NCI-H2107 treated with DMSO at 0.1 percent for 48 hours (cell line): Measurements from ENCODE around the gene NF2.

Experiments used
- DNase-seq: peaks from one replicate; lab custom pipeline; 2025; ENCODE audit not compliant: unreplicated experiment; lab: John Stamatoyannopoulos, UW

The NF2 gene

GRCh38 chr22:29629903-29630516, 26.6 kb downstream of the NF2 start:
- DNase-seq, result no peak

GRCh38 chr22:29630987-29631386, 27.6 kb downstream of the NF2 start:
- DNase-seq, result no peak

DNA sequence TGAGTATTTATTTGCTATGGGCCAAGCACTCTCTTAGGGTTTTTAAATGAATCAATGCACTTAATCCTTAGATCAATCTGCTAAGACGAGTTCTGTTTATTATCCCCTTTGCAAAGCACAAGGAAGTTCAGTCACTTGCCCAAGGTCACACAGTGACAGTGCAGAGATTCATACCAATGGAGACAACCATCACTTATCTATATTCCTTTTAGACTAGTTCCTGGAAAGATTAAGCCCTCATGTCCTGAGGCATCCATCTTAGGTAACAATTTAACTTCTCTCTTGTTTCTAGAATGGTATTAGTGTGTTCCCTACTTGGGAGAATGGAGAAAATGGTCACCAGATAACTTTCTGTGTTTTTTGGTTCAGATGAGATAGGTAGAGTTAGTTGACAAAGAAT, 28.3 kb downstream of the NF2 start:
- no peak for DNase-seq

DNA sequence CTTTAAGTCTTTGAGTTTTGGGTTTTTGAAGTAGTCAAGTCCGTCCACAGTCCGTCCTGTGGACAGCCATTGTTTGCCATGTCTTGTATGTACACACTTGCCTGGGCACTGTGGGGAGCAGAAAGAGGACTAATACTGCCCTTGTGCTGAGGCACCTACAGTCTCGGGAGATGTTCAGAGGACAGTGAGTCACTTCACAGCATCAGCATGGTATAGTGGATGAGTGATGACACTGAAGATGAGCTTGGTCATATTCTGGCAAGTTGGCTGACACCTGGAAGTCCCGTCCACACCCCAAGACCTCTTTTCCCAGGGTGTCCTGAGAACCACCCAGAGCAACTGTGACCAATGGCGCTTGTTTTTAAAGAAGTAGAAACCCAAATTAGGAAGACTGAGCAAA, 29.2 kb downstream of the NF2 start:
- DNase-seq, result no peak

- no peak for DNase-seq
These were observed 30.3 kb downstream of the NF2 start for GRCh38 chr22:29633514-29634312.

DNA sequence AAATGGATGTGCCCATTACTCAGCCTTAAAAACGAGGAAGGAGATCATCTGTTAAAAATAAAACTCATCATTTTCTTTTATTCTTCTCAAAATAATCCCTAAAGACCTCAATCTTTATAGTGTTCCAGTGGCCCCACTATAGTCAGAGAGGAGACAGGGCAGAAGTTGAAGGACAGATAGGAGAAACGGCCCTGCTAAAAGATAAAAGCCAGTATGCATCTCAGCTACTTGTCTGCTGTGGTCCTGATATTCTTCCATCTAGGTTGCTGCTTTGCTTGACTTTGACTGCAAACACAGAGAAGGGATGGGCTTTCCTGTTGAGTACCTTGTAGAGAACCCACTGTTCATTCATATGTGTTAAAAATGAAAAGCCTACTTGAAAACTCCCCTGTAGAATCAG, 31.4 kb downstream of the NF2 start:
- no peak for DNase-seq

DNA sequence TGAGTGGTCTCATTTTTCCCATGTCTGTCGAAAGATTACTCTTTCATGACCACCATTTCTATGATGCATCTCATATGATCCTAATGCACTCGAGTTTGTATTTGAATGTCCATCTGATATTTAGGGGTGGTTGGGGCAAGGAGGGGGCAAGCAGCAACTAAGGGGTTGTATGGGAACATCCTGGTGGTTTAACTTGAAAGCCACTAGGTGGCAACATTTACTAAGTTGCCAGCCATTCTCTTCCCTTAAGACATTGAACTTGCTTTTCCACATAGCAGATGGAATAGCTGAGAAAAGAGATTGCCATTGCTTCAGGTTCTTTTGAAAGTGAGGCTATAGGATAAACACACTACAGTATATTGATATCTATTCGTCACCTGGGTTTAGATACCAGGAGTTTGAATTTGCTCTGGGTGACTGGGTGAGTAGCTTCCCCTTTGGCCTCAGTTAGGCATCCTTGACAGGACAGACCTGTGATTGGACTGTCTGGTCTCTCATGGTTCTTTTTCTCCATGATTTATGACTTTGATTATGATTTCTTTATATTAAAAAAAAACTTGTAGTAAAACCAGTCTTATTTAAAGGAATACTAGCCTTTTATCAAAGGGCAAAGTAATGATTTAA, 32.4 kb downstream of the NF2 start:
- DNase-seq, result peak; percentile 21

GRCh38 chr22:29636751-29637150, 33.3 kb downstream of the NF2 start:
- DNase-seq, result no peak

- no peak for DNase-seq
These were observed 33.7 kb downstream of the NF2 start for GRCh38 chr22:29637181-29637580.

DNA sequence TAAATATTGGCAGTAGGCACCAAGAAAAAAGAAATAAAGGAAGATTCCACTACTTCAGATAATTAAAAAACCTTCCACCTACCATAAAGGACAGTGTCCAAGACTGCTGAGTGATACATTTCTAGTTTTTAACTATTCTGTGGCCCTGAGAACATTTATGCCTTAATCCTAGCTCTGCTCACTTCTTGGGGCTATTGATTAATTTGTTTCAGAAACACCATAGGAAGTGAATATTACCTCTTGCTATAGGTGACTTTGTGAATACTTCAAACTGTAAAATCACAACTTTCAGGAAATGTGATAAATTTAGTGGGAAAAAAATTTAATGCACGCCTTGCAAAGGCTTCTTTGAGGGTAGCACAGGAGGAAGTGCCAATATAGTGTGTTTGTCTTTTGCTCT, 35.2 kb downstream of the NF2 start:
- no peak for DNase-seq

DNA sequence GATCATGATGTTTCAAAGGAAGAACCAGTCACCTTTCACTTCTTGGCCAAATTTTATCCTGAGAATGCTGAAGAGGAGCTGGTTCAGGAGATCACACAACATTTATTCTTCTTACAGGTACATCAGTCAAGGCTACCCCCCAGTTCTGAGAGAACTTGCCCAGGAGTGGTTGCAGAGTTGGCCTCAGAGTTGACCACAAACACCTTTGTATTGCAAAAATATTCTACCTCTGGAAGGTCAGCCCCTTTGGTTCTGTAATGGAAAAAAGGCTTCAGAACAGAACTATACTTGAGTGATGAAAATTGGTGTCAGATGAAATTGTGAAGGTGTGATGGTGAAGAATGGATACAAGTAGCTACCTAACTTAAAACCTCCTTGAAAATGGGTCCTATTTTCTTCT, 35.7 kb downstream of the NF2 start:
- no peak for DNase-seq

GRCh38 chr22:29641042-29641699, 37.7 kb downstream of the NF2 start:
- DNase-seq, result no peak

DNA sequence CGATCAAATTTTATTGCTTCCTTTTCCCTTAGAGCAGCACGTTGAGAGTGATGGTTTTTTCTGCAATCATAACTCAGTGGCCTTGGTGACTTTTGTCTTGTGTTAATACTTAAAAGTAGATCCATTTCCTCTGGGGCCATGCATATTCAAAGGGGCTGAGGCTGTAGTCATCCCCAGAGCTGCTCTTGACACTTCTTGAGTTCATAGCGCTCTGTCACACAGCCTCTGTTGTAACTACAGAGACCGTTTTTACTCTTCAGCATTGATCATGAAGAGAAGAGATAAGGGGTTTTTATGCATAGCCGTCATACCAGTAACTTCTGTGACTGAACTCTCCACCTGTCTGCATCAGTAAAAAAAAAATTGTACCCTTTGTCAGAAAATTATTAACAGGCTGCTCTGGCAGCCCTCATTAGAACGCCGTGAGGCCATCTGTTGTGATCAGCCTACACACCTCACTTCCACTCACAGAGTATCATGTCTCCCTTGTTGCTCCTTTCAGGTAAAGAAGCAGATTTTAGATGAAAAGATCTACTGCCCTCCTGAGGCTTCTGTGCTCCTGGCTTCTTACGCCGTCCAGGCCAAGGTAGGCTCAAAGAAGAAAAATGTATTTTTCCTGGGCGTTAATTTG, 38.4 kb downstream of the NF2 start:
- DNase-seq, result no peak

GRCh38 chr22:29642694-29643093, 39.3 kb downstream of the NF2 start:
- no peak for DNase-seq

- no peak for DNase-seq
These were observed 44.7 kb downstream of the NF2 start for GRCh38 chr22:29647954-29648737.

GRCh38 chr22:29650370-29650769, 46.9 kb downstream of the NF2 start:
- no peak for DNase-seq

GRCh38 chr22:29651652-29652051, 48.2 kb downstream of the NF2 start:
- DNase-seq, result no peak

DNA sequence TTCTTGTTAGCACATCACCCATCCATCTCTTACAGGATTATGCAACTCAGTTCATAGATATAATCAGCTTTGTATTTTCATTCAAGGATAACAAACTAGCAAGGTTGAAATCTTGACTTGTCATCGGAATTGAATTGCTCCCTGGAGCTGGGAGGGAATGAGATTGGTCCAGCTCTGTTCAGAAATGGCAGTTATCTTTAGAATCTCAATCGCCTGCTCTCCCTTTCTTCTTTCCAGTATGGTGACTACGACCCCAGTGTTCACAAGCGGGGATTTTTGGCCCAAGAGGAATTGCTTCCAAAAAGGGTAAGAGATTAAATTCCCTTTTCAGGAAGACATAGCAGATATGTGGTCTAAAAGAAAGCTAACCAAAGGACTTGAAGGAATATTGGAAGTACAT, 51.0 kb downstream of the NF2 start:
- DNase-seq, result no peak

DNA sequence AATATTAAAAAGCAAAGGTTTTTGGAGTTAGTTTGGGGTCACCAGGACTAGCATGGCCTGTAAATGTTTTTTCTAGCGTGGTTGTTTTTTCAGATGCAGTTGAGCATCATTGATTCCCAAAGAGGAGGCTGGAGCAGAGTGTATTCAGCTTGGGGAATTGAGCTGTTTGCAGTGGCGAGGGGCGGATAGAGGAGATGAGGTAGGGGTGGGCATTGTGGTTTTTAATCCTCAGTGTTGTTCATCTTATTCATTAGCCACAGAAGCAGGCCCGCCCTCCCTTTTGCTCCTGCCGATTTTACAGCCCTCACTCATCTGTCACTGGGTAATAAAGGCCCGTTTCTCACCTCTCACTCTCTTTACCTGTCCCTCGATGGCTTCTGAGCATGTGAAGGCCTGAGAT, 51.4 kb downstream of the NF2 start:
- no peak for DNase-seq

- no peak for DNase-seq
These were observed 54.7 kb downstream of the NF2 start for GRCh38 chr22:29658176-29658575.

DNA sequence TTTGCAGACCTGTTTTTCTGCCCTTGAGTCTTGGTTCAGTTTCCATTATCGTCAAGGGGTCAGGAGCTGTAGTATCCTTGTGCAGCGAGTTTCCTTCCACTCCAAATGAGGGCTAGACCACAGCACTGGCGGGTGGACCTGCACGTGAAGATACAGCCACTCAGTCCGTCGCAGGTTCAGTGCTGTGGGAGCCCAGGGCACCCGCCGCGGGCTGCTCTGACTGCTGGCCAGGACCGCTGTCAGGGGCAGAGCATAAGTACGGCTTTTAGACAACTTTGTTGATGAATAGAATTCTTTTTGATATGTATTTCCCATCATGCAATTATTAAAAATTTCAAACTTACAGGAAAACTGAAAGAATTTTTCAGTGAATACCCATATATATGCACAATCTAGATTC, 56.6 kb downstream of the NF2 start:
- no peak for DNase-seq
